ENCODE measurements around the gene GRM3.
A peak's percentile ranks its signal among the peaks of the same experiment; 100 is the strongest.

GRM3 gene

GRCh38 chr7:86786376-86786775 lies 142.7 kb downstream of the GRM3 start:
- DNase-seq (ENCODE audit: low spot score) = no peak

DNA sequence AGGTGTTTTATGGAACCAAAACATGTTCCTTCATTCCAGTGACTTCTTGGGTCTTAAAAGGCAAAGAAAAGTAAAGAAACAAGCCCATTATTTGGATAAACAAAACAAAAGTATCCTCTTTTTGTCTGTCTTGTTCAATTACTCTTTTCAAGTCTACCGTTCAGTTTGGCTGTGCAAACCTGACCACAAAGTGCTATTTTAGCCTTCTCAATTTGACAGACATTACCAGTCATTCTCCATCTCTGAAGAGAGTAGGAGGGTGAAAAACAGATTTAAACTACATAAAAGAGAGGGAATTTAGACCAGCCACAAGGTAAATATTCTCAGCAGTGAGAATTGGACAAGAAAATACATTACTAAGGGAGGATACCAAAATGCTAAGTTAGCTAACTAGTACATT lies 145.2 kb downstream of the GRM3 start:
- no peak for DNase-seq (ENCODE audit: low spot score)

DNA sequence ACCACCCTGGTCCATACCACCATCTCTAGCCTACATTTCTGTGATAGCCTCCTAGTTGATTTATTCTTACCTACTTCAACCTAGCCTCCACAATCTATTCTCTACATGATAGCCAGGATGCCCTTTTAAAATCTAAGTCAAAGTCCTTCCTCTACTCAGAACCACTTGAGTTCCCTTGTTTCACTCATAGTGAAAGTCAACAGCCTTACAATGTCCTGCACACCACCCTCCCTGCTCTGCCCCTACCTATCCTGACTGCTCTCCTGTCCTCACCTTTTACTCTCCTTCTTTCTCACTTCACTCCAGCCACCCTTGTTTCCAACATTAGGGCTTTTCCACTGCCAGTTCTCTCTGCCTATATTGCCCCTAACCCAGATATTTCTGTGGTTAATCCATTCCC lies 146.7 kb downstream of the GRM3 start:
- DNase-seq (ENCODE audit: low spot score) = no peak

DNA sequence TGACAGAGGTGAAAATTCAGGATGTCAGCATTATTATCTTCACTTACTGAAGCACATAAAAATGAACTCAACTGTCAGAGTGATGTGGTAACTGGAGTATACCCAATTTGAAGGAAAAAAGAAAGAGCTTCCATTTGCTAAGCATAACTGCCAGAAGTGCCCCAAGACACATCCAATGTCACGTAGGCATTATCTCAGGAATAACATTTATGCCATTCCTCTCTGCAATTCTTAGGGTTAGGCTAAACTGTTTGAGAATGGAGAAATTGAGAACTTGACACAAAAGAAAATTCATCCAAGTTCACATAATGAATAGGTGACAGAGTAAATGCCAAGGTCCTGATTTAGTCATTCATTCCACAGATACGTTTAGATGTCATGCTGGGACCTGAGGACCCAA lies 148.6 kb downstream of the GRM3 start:
- no peak for DNase-seq (ENCODE audit: low spot score)

GRCh38 chr7:86793136-86793535 lies 149.4 kb downstream of the GRM3 start:
- no peak for DNase-seq (ENCODE audit: low spot score)

GRCh38 chr7:86814661-86815379 lies 171.1 kb downstream of the GRM3 start:
- peak; percentile 12 for DNase-seq (ENCODE audit: low spot score)

DNA sequence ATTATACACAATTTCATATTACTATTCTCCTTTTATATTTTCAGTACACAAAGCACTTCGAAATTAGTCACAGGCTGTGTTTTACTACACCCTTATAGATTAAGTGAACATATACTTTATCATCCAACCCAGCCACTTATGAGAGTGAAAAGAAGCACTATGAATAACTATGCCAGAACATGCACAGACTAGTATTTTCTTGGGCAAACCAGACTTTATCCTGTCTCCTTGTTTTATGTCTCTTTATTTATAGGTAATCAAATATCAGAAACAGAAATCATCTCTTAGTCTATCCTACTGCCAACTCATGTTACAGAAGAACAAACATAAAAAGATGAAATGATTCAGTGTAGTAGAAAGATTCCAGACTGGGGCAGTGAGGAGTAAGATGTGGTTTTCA lies 171.8 kb downstream of the GRM3 start:
- DNase-seq (ENCODE audit: low spot score) = no peak

GRCh38 chr7:86818903-86819302 lies 175.2 kb downstream of the GRM3 start:
- DNase-seq (ENCODE audit: low spot score) = no peak

GRCh38 chr7:86823769-86824168 lies 180.1 kb downstream of the GRM3 start:
- no peak for DNase-seq (ENCODE audit: low spot score)

DNA sequence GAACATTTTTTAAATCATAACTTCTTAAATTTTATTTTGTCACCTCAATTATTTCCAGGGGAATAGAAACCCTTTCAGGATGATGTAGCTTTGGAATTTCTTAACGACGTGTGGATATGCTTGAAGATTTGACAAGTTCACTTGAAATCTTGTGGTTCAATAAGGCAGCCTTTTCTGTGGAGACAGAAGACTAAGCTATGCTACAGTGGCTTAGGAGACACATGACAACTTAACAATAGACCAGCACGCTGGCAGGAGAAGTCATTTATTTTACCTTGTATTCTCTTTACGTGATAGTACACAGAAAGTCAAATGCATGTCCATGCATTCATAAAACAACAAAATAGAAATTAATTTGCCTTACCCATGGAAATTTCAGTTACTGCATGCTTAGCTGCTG lies 181.6 kb downstream of the GRM3 start:
- DNase-seq (ENCODE audit: low spot score) = no peak

DNA sequence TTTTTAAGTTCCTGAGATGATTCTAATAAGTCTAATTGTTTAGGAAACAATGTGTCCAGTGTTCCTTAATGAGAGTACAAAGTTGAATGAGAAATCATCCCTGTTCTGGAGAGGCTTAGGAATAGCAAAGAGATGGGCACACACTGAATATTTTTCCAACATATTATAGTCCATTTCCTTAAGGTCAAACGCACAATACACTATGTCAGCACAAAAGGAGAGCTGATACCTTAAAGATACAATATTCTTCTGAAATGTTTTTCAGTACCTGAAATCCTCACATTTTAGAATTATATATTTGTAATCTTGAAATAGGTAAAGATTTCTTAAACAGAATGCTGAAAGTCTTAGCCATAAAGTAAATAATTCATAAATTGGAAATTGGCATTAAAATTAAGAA lies 183.2 kb downstream of the GRM3 start:
- DNase-seq (ENCODE audit: low spot score) = no peak

DNA sequence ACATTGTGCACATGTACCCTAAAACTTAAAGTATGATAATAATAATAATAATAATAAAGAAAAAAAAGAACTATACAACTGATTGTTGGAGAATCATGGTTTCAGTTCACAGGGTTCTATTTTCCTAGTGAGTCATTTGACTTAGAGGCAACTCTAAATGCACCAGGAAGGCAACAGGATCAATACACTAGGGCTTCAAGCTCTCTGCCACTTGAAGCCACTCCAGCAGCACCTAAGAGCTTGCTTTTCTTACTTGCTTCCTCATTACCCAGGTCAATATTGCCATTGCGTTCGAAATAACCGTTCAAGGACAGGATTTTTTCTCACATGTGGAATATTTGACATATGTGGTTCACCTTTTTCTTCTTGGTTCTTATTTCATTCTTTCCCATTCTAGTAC lies 189.7 kb downstream of the GRM3 start:
- DNase-seq (ENCODE audit: low spot score) = no peak

GRCh38 chr7:86837235-86837634 lies 193.5 kb downstream of the GRM3 start:
- no peak for DNase-seq (ENCODE audit: low spot score)

DNA sequence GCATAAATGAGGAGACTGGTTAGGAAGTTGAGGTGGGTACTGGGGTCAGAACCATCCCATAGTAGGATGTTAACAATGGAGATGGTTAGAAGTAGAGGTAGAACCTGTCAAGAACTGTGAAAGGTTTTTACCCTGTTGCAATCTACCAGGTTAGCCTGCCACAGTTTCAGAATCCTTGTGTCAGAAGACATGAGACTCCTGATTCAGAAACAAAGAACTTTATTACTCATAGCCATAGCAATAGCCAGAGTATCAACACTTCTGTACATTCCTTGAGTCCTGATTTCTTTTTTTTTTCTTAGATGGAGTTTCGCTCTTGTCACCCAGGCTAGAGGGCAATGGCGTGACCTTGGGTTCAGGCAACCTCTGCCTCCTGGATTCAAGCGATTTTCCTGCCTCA lies 200.9 kb downstream of the GRM3 start:
- no peak for DNase-seq (ENCODE audit: low spot score)

GRCh38 chr7:86846494-86847190 lies 202.9 kb downstream of the GRM3 start:
- DNase-seq (ENCODE audit: low spot score) = peak; percentile 31

GRCh38 chr7:86848226-86848625 lies 204.5 kb downstream of the GRM3 start:
- DNase-seq (ENCODE audit: low spot score) = no peak

DNA sequence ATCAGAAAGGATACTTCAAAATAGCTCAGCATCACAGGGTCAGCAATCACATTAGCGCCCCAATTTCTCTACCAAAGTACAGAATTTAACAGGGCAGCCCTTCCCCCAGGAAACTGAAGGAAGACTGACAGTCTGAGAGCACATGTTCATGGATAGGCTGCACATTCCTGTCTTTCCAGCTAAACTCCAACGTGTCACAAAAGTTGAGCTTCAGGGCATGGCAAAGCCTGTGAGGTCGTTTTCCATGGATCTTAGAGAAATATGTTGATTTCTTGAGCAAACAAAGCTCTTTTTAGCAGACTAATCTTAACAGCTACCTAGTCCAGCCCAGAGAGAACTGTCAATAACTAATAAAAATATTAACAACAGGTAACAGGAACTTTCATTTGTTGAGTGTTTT lies 207.9 kb downstream of the GRM3 start:
- no peak for DNase-seq (ENCODE audit: low spot score)

GRCh38 chr7:86863452-86863851 lies 219.7 kb downstream of the GRM3 start:
- DNase-seq (ENCODE audit: low spot score) = no peak

DNA sequence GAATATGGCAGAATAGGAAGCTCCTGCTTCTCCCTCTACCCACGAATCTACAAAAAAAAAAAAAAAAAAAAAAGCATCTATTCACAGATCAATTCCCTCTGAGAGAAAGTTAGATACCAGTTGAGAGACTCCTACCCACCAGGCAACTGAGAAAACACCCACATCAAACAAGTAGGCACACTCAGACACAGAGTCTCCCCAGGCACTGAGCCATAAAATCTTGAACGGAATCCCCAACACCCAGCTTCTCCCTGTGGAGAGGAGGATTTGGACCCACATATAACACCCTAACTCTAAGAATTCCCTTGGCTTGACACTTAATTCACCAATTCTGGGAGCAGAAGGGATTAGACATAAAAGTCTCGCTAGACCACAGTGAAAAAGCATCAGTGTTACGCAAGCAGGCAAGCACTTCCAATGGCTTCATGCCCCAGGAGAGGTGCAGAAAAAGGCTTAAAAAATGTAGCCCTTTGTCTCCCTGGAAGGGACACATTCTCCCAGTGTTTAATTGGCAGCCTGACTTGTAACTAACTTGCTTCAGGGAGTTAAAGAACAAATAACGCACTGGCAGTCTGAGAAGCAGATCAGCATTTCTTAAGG lies 223.6 kb downstream of the GRM3 start:
- no peak for DNase-seq (ENCODE audit: low spot score)

DNA sequence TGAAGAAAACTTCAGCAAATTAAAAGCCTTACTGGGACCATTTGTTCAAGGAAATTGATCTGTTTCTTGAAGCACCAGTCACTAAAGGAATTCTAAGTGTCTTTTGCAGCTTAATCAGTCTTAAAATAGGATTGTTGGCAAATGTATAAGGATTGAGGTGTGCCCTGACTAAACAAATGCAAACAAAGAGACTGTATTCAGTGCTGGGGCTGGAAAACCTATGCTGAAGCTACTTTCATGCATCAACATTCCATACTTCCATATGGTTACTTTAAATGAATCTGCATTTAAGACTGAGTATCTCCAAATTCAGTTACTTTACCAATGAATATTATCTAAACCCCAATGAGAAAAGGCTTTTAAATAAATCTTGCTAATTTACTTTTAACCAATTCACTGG lies 232.4 kb downstream of the GRM3 start:
- DNase-seq (ENCODE audit: low spot score) = no peak

DNA sequence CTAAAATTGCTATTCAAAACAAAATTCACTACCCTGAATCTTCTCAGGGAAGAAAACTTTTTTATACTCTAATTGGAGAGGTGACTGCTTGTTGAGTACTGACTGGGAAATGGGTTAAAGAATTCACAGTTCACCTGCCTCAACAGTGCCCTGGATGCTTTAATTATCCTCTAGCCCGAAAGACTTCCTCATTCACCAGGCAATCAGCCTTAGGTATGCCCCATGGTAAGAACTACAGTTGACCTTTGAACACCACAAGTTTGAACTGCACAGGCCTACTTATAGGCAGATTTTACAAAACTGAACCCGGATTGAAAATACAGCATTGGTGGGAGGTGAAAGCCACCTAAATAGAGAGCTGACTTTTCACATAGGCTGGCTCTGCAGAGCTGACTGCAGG lies 240.4 kb downstream of the GRM3 start:
- peak; percentile 7 for DNase-seq (ENCODE audit: low spot score)

GRCh38 chr7:86889501-86889900 lies 245.8 kb downstream of the GRM3 start:
- DNase-seq (ENCODE audit: low spot score) = no peak

- no peak for DNase-seq (ENCODE audit: low spot score)
Measured at GRCh38 chr7:86898171-86898570, 254.5 kb downstream of the GRM3 start.

DNA sequence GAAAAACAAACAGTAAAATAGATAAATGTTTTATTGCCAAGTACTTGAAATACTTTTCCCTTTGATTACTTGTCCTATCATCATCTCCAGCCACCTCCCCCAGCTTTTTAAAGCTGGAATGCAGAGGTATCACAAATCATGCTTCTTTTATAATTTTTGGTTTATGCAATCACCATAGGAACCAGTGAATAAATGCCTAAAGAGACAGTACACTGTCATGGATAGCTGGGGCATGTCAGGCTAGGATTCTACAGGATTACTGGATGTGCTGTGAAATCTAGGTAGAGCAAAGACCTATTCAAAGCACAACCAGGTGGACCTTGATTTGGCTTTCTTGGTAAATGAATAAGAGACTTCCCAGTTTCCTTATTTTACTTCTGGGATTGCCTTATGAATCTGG lies 257.2 kb downstream of the GRM3 start:
- no peak for DNase-seq (ENCODE audit: low spot score)
